Activated T-helper 1 cell treated with anti-CD3 and anti-CD28 coated beads, Interleukin-2, amount 50 U/mL, for 16 hours (primary cell): ENCODE results near the gene NEUROG1.
"Not testable (repeated sequence)": the region's sequence is repeated elsewhere in the genome, so short reads cannot be mapped to it uniquely, and the experiment has no call there.

Source experiments
- DNase-seq, 2 donors: peaks; one replicate each; pipeline ENCODE4 v3.0.0-alpha.2; 2020; ENCODE audit warnings: low read depth in 1 of 2, low spot score in 1 of 2

NEUROG1 gene

DNA sequence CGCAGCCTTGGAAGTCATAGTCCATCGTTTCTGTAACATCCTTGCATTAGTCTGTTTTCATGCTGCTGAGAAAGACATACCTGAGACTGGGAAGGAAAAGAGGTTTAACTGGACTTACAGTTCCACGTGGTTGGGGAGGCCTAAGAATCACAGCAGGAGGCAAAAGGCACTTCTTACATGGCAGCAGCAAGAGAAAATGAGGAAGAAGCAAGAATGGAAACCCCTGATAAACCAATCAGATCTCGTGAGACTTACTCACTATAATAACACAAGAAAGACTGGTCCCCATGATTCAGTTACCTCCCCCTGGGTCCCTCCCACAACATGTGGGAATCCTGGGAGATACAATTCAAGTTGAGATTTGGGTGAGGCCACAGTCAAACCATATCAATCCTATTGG, 40.2 kb downstream of the NEUROG1 start:
- DNase-seq = not testable (repeated sequence)

DNA sequence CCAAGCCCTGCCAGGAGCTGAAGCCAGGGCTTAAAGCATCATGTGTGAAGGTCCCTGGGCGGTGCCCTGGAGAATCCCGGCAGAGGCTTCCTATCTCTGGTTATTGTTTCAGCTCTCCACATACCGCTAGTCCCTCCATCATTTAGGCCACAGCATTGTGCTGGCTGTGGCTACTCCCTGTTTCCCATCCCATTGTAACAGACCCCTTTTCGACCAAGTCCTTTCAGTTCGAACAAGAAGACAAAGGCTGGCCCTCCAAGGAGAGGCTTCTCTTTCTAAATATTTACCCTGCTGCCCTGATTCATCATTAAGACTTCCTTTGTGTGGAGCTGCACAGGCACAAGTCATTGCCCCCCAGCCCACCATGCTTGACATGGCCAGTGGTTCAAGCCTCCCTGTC, 41.6 kb downstream of the NEUROG1 start:
- no peak for DNase-seq

DNA sequence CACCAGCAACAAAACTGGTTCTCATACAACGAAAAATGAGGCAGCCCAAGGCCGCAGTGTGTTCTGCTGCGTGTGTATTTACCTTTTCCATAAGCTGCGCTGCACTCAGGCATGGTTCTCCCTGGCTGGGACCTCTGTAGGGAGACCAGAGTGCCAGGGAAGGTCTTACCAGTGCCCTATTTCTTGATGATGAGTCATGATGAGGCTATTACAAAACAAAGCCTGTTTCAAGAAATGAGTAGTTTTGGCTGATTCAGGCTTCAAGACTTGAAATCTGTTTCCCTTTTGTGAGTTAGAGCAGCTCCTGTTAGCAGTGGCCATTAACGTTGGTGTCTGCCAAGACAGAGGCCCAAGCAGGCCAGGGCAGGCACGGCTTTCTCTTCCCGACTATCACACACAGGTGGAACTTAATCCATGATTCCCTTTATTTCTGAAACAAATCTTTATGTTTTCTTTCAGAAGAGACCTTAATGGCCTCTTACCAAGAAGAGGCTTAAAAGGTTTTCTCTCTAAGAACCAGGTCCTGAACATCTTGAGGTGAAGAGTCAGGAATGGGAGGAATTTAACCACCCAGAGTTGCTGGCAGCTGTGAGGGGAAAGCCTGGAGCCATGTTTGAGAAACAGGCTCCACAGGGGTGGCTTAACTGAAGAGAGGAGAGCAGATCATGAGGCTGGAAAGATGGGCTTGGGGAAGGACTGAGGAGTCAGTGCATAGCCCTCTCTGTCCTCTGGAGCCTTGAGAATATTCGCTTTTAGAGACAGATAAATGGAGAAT, 42.2 kb downstream of the NEUROG1 start:
- DNase-seq = no peak

GRCh38 chr5:135492319-135492626, 43.5 kb downstream of the NEUROG1 start:
- DNase-seq = no peak

DNA sequence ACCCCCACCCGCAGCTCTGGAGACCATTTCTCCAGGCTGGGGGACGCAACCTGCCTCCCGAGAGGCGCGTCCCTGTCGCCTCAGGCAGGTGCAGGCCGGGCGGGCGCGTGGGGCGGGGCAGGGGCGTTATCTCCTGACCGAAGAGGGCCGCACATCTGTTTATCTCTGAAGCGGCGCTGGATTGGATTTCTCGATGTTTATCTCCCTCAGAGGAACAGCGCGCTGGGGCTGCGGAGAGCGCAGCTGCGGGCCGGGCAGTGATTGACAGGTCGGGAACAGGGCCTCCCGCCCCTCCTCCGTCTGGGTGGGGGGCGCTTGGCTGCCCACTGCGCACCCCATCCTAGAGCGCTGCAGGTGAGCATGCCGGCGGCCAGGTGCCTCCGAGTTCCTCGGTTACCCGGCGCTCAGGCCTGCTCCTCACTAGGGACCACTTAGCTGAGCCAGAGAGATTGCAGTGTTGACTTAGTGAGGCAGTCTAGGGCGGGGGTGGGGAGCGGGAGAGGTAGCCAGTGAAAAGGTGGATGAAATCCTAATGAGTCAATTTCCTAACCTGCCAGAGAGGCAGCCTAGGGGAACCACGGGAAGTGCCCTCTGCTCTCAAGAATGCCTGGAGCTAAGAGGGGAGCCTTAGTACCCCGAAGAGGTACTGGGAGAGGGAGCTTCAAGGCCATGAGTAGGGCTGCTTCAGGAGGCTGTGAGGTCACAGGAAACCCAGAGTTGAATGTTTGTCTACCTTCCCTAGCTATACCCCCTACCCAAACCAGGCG, 44.0 kb downstream of the NEUROG1 start:
- DNase-seq = no peak

DNA sequence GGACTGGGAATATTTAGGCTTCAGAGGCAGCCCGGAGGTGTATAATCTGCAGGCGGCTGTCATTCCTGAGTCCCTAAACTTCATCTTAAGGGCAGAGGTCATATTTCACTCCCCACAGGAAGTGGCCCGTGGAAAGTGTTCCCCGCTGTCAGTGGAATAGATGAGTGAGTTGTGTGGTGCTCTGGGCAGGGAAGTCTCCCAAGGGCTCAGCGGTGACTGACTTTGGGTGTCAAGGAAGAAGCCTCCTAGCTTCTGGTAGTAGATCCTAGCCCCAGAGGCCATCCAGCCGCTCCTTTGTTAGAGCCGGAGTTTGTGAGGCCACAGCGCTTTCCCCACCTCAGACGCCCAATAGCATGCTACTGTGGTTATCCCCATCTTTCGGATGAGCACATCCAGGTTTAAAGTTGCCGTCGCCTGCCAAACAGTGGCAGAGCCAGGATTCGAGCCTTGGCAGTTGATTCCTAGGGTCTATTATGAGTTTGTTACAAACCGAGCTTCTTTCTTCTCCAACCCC, 44.7 kb downstream of the NEUROG1 start:
- DNase-seq = no peak

DNA sequence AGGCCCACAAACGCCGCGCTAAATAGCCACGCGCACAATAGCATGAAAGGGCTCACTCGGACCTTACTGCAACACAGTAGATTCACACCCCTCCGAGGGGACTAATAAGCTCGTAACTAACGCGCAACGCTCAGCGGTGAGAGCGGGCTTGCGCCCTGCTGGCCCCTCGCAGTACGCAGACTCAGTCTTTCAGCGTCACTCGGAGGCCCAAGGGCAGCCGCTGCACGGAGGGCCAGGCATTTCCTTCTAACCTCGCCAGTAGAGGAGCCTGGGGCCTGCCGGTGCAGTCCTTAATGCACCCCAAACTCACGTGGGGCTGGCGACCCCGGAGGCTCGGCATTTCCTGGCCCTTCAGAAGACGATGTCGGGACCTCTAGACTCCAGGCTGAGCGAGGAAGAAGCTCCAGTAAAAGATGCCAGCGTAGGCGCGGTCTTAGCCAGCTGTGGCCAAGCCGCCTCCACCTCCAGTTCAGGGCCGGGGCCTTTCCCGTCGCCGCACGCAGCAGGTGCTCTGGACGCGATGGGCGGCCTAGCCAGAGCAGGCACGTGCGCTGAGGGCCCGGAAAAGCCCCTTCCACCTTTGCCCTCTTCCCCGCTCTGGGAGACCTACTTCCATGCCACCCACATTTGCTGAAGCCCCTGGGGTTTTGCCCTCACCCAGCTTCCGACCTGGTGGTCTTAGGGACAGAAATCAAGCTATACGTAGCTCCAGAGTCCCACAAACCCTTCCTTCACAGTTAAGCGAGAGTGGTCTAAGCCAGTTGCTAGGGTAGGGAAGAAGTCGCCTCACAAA, 45.3 kb downstream of the NEUROG1 start:
- DNase-seq = no peak

DNA sequence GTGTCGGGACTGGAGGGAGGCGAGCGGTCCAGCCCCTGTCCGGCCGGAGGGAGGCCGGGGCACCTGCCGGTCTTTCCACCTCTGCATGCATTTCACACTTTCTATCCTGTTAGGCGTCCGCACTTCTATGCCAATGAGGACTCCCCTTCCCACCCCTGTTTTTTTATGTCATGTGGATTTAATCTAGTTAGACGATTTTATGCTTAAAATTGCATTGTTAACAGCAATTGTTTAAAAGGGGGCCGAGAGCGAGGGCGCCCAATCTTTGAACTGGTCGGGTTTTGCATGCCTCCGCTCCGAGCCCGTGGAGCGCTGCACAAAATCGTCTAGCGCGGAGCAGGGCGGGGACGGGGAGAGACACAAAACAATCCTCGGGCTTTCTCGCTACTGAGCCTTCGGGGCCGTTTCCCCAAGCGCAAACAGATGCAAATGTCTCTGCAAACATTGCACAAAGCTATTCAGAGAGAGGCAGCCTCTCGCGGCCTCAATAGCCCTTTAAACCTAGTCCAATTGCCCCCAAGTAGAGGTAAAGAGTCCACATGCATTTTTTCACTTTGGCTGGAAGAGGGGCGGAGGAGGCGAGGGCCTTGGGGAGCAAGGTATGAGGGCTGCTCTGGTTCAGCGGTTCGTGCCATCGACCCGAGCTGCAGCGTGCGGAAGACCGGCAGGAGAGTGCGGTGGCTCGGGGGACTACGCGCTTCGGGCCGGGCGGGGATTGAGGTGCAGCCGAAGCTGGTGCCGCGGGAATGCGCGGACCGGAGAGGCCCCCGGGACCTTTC, 46.1 kb downstream of the NEUROG1 start:
- DNase-seq = no peak

DNA sequence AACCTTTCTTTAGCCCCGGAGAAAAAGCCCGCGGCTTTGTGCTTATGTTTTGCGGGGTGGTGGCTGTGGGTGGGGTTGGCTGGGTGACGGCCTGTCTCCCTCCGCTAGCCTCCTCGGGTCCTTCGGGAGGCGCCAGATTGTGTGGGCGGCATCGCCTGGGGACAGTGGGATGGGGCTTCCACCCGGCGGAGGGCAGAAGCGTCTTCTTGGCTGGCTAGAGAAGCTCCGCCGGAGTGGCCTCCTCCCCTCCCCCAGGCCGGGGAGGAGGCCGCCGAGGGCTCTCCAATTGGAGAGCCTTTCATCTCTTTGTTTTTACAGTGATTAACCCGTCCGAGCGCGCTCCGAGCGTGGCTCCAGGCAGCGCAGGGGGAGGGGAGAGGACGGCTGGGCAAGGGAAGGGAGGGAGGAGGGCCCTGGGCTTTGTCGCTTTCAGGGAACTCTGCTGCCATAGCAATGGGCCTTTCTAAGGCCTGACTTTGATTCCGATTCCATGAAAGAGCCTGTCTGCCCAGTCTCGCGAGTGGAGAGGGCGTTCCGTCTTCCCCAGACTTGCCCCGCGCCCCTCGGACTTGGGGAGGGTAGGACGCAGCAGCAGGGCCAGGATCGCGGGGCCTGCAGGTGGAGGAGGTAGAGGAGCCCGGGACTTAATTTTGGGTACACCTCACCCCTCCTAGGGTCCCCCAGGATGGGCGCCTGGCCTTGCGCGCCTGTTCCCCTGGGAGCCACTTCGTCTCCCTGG, 46.9 kb downstream of the NEUROG1 start:
- DNase-seq = no peak

DNA sequence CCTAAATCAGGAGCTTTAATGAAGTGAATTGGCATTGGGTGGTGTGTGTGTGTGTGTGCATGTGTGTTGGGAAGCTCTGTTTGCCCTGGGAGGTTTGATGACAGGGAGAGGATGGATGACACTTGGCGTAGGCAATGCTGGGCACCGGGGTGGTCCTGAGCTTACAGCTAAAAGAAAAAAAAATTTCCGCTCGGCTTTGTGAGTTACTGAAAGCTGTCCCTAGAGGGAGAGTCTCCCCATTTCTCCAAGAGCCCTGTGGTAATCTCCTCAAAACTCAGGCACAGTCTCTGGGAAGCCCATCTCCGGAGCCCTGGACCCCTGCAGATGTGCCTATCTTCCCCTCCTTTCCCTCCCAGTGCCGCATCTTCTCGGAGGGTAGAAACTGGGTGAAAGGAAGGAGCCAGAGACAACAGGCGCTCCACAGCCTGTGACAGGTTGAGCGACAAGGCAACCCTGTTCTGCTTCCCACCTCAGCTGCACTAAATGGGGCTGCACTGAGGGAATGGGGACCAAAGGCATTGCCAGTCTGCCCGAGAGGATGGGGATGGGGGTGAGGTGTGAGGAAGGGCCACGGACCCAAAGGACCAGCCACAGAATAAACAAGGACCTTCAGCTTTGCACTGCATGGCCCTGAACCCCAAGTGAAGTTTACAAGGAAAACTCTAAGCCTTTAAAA, 47.8 kb downstream of the NEUROG1 start:
- DNase-seq = no peak

DNA sequence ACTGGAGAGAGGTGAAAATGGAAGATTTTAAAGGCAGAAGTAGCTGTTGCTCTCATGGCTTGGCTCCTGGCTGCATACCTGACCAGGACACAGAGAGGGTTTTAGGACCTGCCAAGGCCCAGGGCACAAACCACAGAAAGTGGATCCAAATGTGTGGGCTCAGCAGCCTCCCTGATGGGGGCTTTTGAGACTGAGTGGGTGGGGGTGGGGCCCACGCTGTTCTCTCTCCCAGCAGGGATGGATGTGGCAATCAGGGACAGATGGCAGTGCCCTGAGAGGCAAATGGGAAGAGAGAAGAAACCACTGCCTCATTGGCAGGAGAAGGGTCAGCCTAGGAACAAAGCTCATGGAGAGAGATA, 48.7 kb downstream of the NEUROG1 start:
- DNase-seq = no peak

GRCh38 chr5:135486131-135487036, 49.4 kb downstream of the NEUROG1 start:
- DNase-seq = no peak

- no peak for DNase-seq
Observed at GRCh38 chr5:135484674-135485086, 51.1 kb downstream of the NEUROG1 start.
